Measurements from ENCODE around the gene AQP10. TPM values are rescaled to one million over a fixed set of nuclear protein-coding genes. Genes with fewer than 3 reads are reported as not detected.
A peak's percentile ranks its signal among the peaks of the same experiment; 100 is the strongest.

Gene AQP10
- total and polyA plus RNA-seq, 10 of the 15 experiments (the other 5 are each of a cell fraction or from before 2014, with no cell fraction given), result not detected

DNA sequence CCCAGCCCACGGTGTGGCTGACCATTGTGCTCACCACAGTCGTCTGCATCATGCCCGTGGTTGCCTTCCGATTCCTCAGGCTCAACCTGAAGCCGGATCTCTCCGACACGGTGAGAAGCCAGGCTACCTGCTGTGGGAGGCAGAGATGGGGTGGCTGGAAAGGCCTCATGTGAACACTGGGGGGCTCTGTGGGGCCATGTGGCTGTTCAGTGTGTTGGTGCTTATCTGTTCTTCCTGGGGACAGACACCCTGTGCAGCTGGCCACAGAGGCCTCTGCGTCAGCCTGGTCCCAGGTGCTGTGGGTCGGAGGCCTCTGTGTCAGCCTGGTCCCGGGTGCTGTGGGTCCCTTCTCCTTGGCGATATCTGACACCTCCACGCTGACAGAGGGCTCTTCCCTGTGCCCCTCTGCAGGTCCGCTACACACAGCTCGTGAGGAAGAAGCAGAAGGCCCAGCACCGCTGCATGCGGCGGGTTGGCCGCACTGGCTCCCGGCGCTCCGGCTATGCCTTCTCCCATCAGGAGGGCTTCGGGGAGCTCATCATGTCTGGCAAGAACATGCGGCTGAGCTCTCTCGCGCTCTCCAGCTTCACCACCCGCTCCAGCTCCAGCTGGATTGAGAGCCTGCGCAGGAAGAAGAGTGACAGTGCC lies 27.7 kb downstream of the AQP10 start (continued):
- TF ChIP-seq PRDM15 (CRISPR knock-in tag; IDR thresholded peaks at IDR 0.05) (no peak), IKZF2 (IDR thresholded peaks at IDR 0.05) (no peak), SMC3 (IDR thresholded peaks at IDR 0.05; ENCODE audit: borderline replicate concordance, low read length) (peak; percentile 39; the same call in 1 of the 2 replicates), PKNOX1 (IDR thresholded peaks at IDR 0.05) (no peak)

GRCh38 chr1:154349121-154349520 lies 28.2 kb downstream of the AQP10 start:
- Histone ChIP-seq H4K20me1 (ENCODE audit: control insufficient read depth, insufficient read depth) (no peaks in the 10 kb centered on the region), H3K36me3 (ENCODE audit: control insufficient read depth in 2 of 2, insufficient read depth in 2 of 2, low read length in 1 of 2) (peaks cover 2 to 18% of the 10 kb centered on the region in 2 experiments), H3K9me3 (replicated peaks; ENCODE audit: control insufficient read depth, insufficient read depth, low read length) (no peaks in the 10 kb centered on the region), H3K27me3 (replicated peaks in 1 of 2; ENCODE audit: control insufficient read depth in 2 of 2, insufficient read depth in 2 of 2, low read length in 1 of 2) (peaks cover 0 to 5% of the 10 kb centered on the region in 2 experiments; a peak in 2 of 4 replicates), H3K4me1 (ENCODE audit: control insufficient read depth, insufficient read depth, low read length) (peaks cover 10% of the 10 kb centered on the region), H3K4me3 (no peak overlapping the region), H3K4me2 (ENCODE audit: control insufficient read depth, insufficient read depth) (no peak overlapping the region), H3K27ac (ENCODE audit: control insufficient read depth, insufficient read depth) (no peak overlapping the region), H3K79me2 (ENCODE audit: control insufficient read depth, insufficient read depth, low read length) (no peaks in the 10 kb centered on the region), H2AFZ (ENCODE audit: control insufficient read depth, low read depth, low read length) (no peak overlapping the region), H3K9ac (ENCODE audit: control insufficient read depth, insufficient read depth, low read length) (no peak overlapping the region)
- in situ Hi-C loops (cut with MboI) (no loop called here), intact Hi-C loops (cut with micrococcal nuclease; ENCODE audit: unreplicated experiment) (no loop called here)
- no peak for FAIRE-seq
- ChIA-PET SMC1A (ENCODE audit: uncharacterized antibody, unreplicated experiment) (interaction anchor here (0.7 to 4.4 kb wide), 6 partner anchors 42 to 198 kb away, joined by 3 to 33 read pairs (median 3); no protein-coding TSS in a partner anchor), RAD21 (ENCODE audit: unreplicated experiment) (interaction anchor here (0.7 to 1.3 kb wide), 9 partner anchors 54 to 198 kb away, joined by 3 to 11 read pairs (median 3); no protein-coding TSS in a partner anchor), CTCF (interaction anchor here (0.7 to 12.1 kb wide), 10 partner anchors 8 to 198 kb away, joined by 3 to 94 read pairs (median 5); no protein-coding TSS in a partner anchor), POLR2A (no interaction called here)
- DNase-seq (ENCODE audit: low read depth, low spot score), result no peak
- no peak for ATAC-seq
- BruUV-seq (replicated peaks), result no TSS peak
- 71% methylated on average over 7 of the region's 7 CpGs for WGBS (ENCODE audit: insufficient coverage, insufficient replicate concordance, low lambda C conversion rate, missing lambda C conversion rate)
- TF ChIP-seq MYC (IDR thresholded peaks at IDR 0.05; ENCODE audit: insufficient read depth, insufficient read length, insufficient replicate concordance, low read length, severe bottlenecking) (no peak), SMC3 (IDR thresholded peaks at IDR 0.05; ENCODE audit: borderline replicate concordance, low read length) (no peak), STAT3 (IDR thresholded peaks at IDR 0.05; ENCODE audit: low read depth, low read length) (no peak), E2F8 (IDR thresholded peaks at IDR 0.05; ENCODE audit: low read depth, partially characterized antibody) (no peak), TBL1XR1 (IDR thresholded peaks at IDR 0.05; ENCODE audit: low read depth, low read length) (no peak)
- TF ChIP-seq, protein P1, sequence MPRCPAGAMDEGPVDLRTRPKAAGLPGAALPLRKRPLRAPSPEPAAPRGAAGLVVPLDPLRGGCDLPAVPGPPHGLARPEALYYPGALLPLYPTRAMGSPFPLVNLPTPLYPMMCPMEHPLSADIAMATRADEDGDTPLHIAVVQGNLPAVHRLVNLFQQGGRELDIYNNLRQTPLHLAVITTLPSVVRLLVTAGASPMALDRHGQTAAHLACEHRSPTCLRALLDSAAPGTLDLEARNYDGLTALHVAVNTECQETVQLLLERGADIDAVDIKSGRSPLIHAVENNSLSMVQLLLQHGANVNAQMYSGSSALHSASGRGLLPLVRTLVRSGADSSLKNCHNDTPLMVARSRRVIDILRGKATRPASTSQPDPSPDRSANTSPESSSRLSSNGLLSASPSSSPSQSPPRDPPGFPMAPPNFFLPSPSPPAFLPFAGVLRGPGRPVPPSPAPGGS (IDR thresholded peaks at IDR 0.05; ENCODE audit: borderline replicate concordance, insufficient read depth, low read depth, low read length, poor library complexity, severe bottlenecking), result no peak

All from GM12878 (cell line).